CD4-positive, alpha-beta T cell (primary cell): ENCODE data around the gene LIG3. TPM values are rescaled to one million over a fixed set of nuclear protein-coding genes. Genes with fewer than 3 reads are reported as not detected.

Source experiments
- ATAC-seq: fragments of 200-7000 bp; cut with Tn5 transposase; one replicate; pipeline ENCODE4 v1.10.0; 2022; ENCODE audit warnings: mild to moderate bottlenecking; ENCODE audit not compliant: poor library complexity
- CTCF ChIA-PET: fragments of 350-600 bp; sonication (Branson Sonifier 250); formaldehyde crosslinking; loops from one replicate; lab custom pipeline; 2021; ENCODE audit warnings: antibody characterized with exemption, inconsistent platforms; lab: Charles Lee
- POLR2A ChIA-PET: fragments of 350-600 bp; sonication (Branson Sonifier 250); formaldehyde crosslinking; loops from one replicate; lab custom pipeline; 2021; ENCODE audit warnings: antibody characterized with exemption, inconsistent platforms; lab: Charles Lee
- DNase-seq, 14 experiments: peaks; one replicate each; pipeline ENCODE4 v3.0.0-alpha.2; 2013 to 2020; ENCODE audit warnings: mixed read lengths in 2 of 14
- H3K27ac ChIP-seq, 2 donors: one replicate each; pipeline versions ENCODE4 v1.5.1 to v1.7.0; 2013; ENCODE audit warnings: low read length in 2 of 2, low read depth in 1 of 2, mild to moderate bottlenecking in 1 of 2
- H3K27me3 ChIP-seq, 2 experiments: 1 replicate in 1 of 2; 2 replicates in 1 of 2; pipeline versions ENCODE4 v1.6.1 to v1.7.0; 2013; ENCODE audit warnings: low read length in 2 of 2, control low read depth in 1 of 2, mild to moderate bottlenecking in 1 of 2, moderate library complexity in 1 of 2; ENCODE audit not compliant: insufficient read depth in 2 of 2, control insufficient read depth in 1 of 2
- H3K36me3 ChIP-seq: one replicate; pipeline ENCODE4 v1.6.1; 2013; ENCODE audit warnings: low read length, control low read depth; ENCODE audit not compliant: insufficient read depth
- H3K4me1 ChIP-seq: one replicate; pipeline ENCODE4 v1.6.1; 2013; ENCODE audit warnings: low read length, control low read depth; ENCODE audit not compliant: insufficient read depth
- H3K4me3 ChIP-seq: one replicate; pipeline ENCODE4 v1.5.1; 2013; ENCODE audit warnings: mild to moderate bottlenecking, low read length, moderate library complexity
- H3K9me3 ChIP-seq, 2 experiments: 1 replicate in 1 of 2; 2 replicates in 1 of 2; pipeline versions ENCODE4 v1.6.1 to v1.7.0; 2013; ENCODE audit warnings: low read length in 2 of 2, mild to moderate bottlenecking in 2 of 2, control low read depth in 1 of 2, moderate library complexity in 1 of 2; ENCODE audit not compliant: control insufficient read depth in 1 of 2, insufficient read depth in 1 of 2
- H3K27ac Mint-ChIP-seq: one replicate; pipeline ENCODE4 v1.8.0; 2020; ENCODE audit warnings: mixed read lengths
- H3K27me3 Mint-ChIP-seq: one replicate; pipeline ENCODE4 v1.8.0; 2021; ENCODE audit warnings: mixed read lengths
- H3K36me3 Mint-ChIP-seq: one replicate; pipeline ENCODE4 v1.8.0; 2021; ENCODE audit warnings: low read depth, mixed read lengths
- H3K4me1 Mint-ChIP-seq: one replicate; pipeline ENCODE4 v1.8.0; 2021; ENCODE audit warnings: low read depth, mixed read lengths
- H3K4me3 Mint-ChIP-seq: one replicate; pipeline ENCODE4 v1.8.0; 2020; ENCODE audit warnings: mild to moderate bottlenecking, mixed read lengths
- H3K9me3 Mint-ChIP-seq: one replicate; pipeline ENCODE4 v1.8.0; 2020; ENCODE audit warnings: mixed read lengths
- CTCF ChIP-seq: fragments of 200-600 bp; IDR thresholded peaks from one replicate; pipeline ENCODE4 v1.8.0; 2022; ENCODE audit warnings: antibody characterized with exemption, mild to moderate bottlenecking
- intact Hi-C, 2 experiments: fragments of 100-400 bp; cut with DNase I in 1 of 2; cut with micrococcal nuclease in 1 of 2; formaldehyde crosslinking; loops; one replicate each; pipeline versions ENCODE4 v1.15.1 to v1.9.0; 2023 to 2025; cut with DNase I, micrococcal nuclease
- total RNA-seq, 174 experiments: library from RNA in 2 of 174; stranded (reverse) in 2 of 174; gene quantifications; one replicate each; pipeline ENCODE4 v1.2.3 and lab custom pipeline; 2021 to 2026

The LIG3 gene
- total RNA-seq, 2 experiments from 2014 or later = 44.6 to 49.1 TPM

GRCh38 chr17:34991606-34992005 lies 11.3 kb downstream of the LIG3 start:
- no peaks in the 10 kb centered on the region for H3K9me3 ChIP-seq
- H3K4me1 ChIP-seq = no peaks in the 10 kb centered on the region
- no peak for ATAC-seq
- H3K27ac Mint-ChIP-seq = no peak overlapping the region
- H3K27me3 ChIP-seq = no peaks in the 10 kb centered on the region
- H3K9me3 Mint-ChIP-seq = no peaks in the 10 kb centered on the region
- intact Hi-C loops = no loop called here
- no peak overlapping the region for H3K27ac ChIP-seq
- H3K27me3 Mint-ChIP-seq = no peaks in the 10 kb centered on the region
- ChIA-PET POLR2A (interaction anchor here (1.2 to 2.0 kb wide), 3 partner anchors 11 to 127 kb away, joined by 3 to 6 read pairs (median 6); partner anchors contain the start of genes LIG3 and RFFL), CTCF (interaction anchor here (1.3 kb wide), 1 partner anchor 772 kb away, joined by 3 read pairs; no protein-coding TSS in a partner anchor)
- no peak for TF ChIP-seq CTCF
- H3K4me3 ChIP-seq = no peak overlapping the region
- no peaks in the 10 kb centered on the region for H3K4me1 Mint-ChIP-seq
- peaks cover 90% of the 10 kb centered on the region for H3K36me3 Mint-ChIP-seq
- DNase-seq = no peak
- H3K4me3 Mint-ChIP-seq = no peak overlapping the region
- peaks cover 86% of the 10 kb centered on the region for H3K36me3 ChIP-seq

- H3K36me3 Mint-ChIP-seq = peaks cover 89% of the 10 kb centered on the region
These were observed 12.7 kb downstream of the LIG3 start for GRCh38 chr17:34993031-34993430.

GRCh38 chr17:34996422-34997285 lies 16.3 kb downstream of the LIG3 start:
- H3K9me3 Mint-ChIP-seq = no peaks in the 10 kb centered on the region
- H3K27ac ChIP-seq = no peak overlapping the region

More at GRCh38 chr17:34993031-34993430, 12.7 kb downstream of the LIG3 start:
- Mint-ChIP-seq H3K9me3 (no peaks in the 10 kb centered on the region), H3K27ac (no peak overlapping the region), H3K4me3 (no peak overlapping the region), H3K27me3 (no peaks in the 10 kb centered on the region), H3K4me1 (peaks cover 2% of the 10 kb centered on the region)
- intact Hi-C loops = no loop called here
- Histone ChIP-seq H3K9me3 (no peaks in the 10 kb centered on the region), H3K27ac (no peak overlapping the region), H3K36me3 (peaks cover 86% of the 10 kb centered on the region), H3K27me3 (no peaks in the 10 kb centered on the region), H3K4me1 (peaks cover 1% of the 10 kb centered on the region), H3K4me3 (no peak overlapping the region)
- POLR2A ChIA-PET = no interaction called here
- DNase-seq (no peak), ATAC-seq (no peak)
- TF ChIP-seq CTCF = no peak
- CTCF ChIA-PET = no interaction called here

More at GRCh38 chr17:34996422-34997285, 16.3 kb downstream of the LIG3 start:
- Mint-ChIP-seq H3K27ac (no peak overlapping the region), H3K4me1 (peaks cover 6% of the 10 kb centered on the region), H3K4me3 (peak overlapping the region; percentile 7), H3K36me3 (peaks cover 78% of the 10 kb centered on the region), H3K27me3 (no peaks in the 10 kb centered on the region)
- POLR2A ChIA-PET = interaction anchor here (1.4 to 1.6 kb wide), 2 partner anchors 85 to 93 kb away, joined by 4 read pairs; no protein-coding TSS in a partner anchor
- Histone ChIP-seq H3K4me1 (peaks cover 8% of the 10 kb centered on the region), H3K36me3 (peaks cover 75% of the 10 kb centered on the region), H3K9me3 (no peaks in the 10 kb centered on the region), H3K27me3 (no peaks in the 10 kb centered on the region), H3K4me3 (no peak overlapping the region)
- no peak for TF ChIP-seq CTCF
- ATAC-seq = no peak
- CTCF ChIA-PET = interaction anchor here (0.7 to 3.9 kb wide), 3 partner anchors 93 to 123 kb away, joined by 3 to 24 read pairs (median 4); partner anchors contain the start of gene RAD51D
- DNase-seq = no peak
- intact Hi-C loops = loop anchor here in 1 of 2 experiments (5.0 kb wide), 2 partner anchors 574 to 751 kb away; no protein-coding TSS in a partner anchor
